HG03066 (cell line): Measurements from ENCODE around the gene MINDY4B.

Experiments
- ATAC-seq: cut with Tn5 transposase; IDR thresholded peaks from one replicate; pipeline ENCODE4 v1.9.1; 2021; ENCODE audit warnings: low read depth; ENCODE audit not compliant: unreplicated experiment

The MINDY4B gene

GRCh38 chr3:150905339-150905738 is at the start of gene MINDY4B:
Gene MINDY4B, minus strand, starts transcription at chr3:150905439. Its CDS starts 0 bp downstream, at chr3:150905439.
- no peak for ATAC-seq

GRCh38 chr3:150951923-150952322 is 46.7 kb upstream of the MINDY4B start:
- ATAC-seq, result no peak

- no peak for ATAC-seq
Measured at GRCh38 chr3:150945226-150946032, 40.2 kb upstream of the MINDY4B start.

- no peak for ATAC-seq
Measured at GRCh38 chr3:150942221-150942620, 37.0 kb upstream of the MINDY4B start.

- ATAC-seq, result peak; percentile 50
Measured at GRCh38 chr3:150936693-150937092, 31.5 kb upstream of the MINDY4B start.

- ATAC-seq, result no peak
Measured at GRCh38 chr3:150933473-150933995, 28.3 kb upstream of the MINDY4B start.

GRCh38 chr3:150931745-150932144 is 26.5 kb upstream of the MINDY4B start:
- ATAC-seq, result no peak

GRCh38 chr3:150930839-150931238 is 25.6 kb upstream of the MINDY4B start:
- no peak for ATAC-seq

GRCh38 chr3:150928234-150928633 is 23.0 kb upstream of the MINDY4B start:
- ATAC-seq, result no peak

- ATAC-seq, result no peak
Measured at GRCh38 chr3:150926328-150926727, 21.1 kb upstream of the MINDY4B start.

- ATAC-seq, result peak; percentile 81
Measured at GRCh38 chr3:150925751-150926201, 20.5 kb upstream of the MINDY4B start.

- no peak for ATAC-seq
Measured at GRCh38 chr3:150922611-150923010, 17.4 kb upstream of the MINDY4B start.

GRCh38 chr3:150921209-150921608 is 16.0 kb upstream of the MINDY4B start:
- no peak for ATAC-seq

GRCh38 chr3:150920236-150920635 is 15.0 kb upstream of the MINDY4B start:
- no peak for ATAC-seq

- ATAC-seq, result no peak
Measured at GRCh38 chr3:150917951-150918350, 12.7 kb upstream of the MINDY4B start.

- no peak for ATAC-seq
Measured at GRCh38 chr3:150913133-150913922, 8.1 kb upstream of the MINDY4B start.

GRCh38 chr3:150912501-150912900 is 7.3 kb upstream of the MINDY4B start:
- ATAC-seq, result no peak

- ATAC-seq, result no peak
Measured at GRCh38 chr3:150911771-150912170, 6.5 kb upstream of the MINDY4B start.

- ATAC-seq, result no peak
Measured at GRCh38 chr3:150906461-150906860, 1.2 kb upstream of the MINDY4B start.

- no peak for ATAC-seq
Measured at GRCh38 chr3:150905746-150906145, 507 bp upstream of the MINDY4B start.

- no peak for ATAC-seq
Measured at GRCh38 chr3:150902988-150903387, 2.3 kb downstream of the MINDY4B start.
